Cerebellar nuclear complex (tissue), 1 donor: ENCODE data around the gene DAPL1.
A peak's percentile ranks its signal among the peaks of the same experiment; 100 is the strongest.

ENCODE experiments used
- DNase-seq, 2 experiments: peaks; one replicate each; lab custom pipeline; 2025; lab: John Stamatoyannopoulos, UW

Gene DAPL1

GRCh38 chr2:158795195-158795924, at the start of gene DAPL1:
DAPL1 (plus strand) TSS chr2:158795317; CDS start chr2:158795373, 56 bp downstream.
- no peak for DNase-seq

DNA sequence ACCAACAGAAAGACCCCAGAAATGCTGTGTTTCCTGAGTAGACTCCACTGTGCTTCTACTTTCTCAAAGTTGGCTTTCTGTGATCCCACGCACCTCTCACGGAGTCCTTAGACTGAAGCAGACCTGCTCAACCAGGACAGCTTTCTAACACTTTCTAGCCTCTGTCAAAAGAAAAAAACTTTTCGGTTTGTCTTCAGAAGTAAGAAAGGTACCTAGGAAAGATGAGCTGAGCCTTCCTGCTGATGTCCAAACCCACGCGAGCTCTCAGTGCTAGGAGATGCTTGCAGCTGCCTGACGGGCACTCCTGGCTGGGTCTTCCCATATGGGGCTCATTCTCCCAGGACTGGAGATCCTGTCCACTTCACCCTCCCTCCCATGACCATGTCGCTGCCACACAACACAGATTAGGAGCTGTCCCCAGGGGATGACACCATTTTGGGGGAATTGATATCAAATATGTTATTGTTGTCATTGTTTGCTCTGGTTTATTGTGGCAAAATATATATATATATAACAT, 49.2 kb upstream of the DAPL1 start:
- no peak for DNase-seq

- DNase-seq = no peak
Measured at GRCh38 chr2:158746488-158746887, 48.6 kb upstream of the DAPL1 start.

DNA sequence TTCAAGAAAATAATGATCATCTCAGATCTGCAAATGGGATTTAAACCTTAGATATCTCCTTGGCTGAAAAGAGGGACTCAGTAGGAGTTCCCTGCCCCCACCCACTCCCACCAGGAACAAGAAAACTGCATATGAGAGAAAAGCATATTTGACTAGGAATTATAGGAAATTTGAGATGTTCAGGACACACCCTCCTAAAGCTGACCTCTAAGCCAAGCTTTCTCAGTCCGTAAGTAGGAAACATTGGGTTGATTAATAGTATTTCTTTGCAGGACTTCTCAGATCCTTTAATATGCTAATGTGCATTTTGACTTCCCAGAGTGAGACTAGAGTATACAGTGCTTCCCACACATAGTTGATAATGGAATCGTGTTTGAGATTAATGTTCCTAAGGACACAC, 47.8 kb upstream of the DAPL1 start:
- DNase-seq = no peak

DNA sequence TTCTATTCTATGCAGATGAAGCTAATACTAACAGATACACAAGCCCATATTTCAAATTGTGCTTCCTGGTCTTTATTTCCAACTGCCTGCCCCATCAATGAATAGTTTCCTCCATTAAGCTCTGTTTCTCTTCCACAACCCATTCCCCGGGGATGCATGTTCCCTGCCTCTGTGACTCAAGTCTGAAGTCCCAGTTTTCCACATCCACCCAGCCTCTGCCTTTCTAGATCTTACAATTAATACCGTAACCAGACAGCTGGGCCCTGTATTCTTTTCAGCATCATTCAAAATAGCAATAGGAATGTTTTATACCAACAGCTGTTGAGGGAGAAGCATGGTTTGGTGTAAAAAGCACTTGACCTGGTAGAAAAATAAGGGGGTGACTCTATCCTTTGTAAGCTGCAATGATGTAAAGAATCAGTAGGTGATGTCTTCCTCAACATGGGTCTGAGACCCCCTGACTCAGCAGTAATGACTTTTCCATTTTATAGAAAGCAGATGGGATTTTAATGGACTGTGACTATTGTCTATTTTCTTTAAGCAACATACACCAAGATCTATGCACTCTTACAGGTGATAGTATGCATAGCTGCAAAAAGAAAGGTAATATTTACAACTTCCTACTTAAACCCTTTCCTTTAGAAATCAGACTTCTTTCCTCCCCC, 46.1 kb upstream of the DAPL1 start:
- no peak for DNase-seq

GRCh38 chr2:158750458-158751125, 44.5 kb upstream of the DAPL1 start:
- no peak for DNase-seq

- peak in 1 of 2 experiments; percentile 77 for DNase-seq
Measured at GRCh38 chr2:158753641-158754611, 41.2 kb upstream of the DAPL1 start.

GRCh38 chr2:158755310-158756087, 39.6 kb upstream of the DAPL1 start:
- DNase-seq = no peak

DNA sequence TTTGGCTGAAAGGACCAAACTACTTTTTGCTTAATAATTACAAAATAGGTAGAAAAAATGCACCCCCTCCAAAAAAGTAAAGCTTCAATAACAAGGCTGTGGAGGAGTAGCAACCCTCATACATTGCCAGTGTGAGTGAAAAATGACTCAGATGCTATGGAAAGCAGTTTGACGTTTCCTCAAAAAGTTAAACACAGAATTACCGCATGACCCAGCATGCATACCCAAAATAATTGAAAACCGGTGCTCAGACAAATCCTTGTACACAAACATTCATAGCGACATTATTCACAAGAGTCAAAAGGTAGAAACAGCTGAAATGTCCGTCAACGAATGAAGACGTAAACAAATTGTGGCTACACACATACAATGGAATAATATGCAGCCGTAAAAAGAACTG, 38.8 kb upstream of the DAPL1 start:
- no peak for DNase-seq

- no peak for DNase-seq
Measured at GRCh38 chr2:158756976-158757375, 38.1 kb upstream of the DAPL1 start.

DNA sequence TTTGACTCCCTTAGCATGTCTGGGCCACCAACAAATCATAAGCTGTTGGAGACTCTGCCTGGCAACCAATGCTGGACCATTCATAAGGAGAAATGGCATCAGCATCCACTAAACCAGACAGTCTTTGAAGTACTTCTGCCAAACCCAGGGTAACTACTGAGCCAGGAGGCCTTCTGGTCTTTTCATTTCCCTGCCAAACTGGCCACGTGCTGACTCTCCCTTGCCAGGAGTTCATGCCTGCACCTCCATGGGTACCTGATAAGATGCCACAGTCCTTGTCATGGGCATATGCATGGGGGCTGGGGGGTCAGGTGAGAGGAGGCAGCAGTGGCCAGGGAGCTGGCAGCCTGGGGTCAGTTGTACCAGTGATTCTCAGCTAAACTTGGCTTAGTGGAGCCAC, 34.2 kb upstream of the DAPL1 start:
- peak; percentile 79 to 86 for DNase-seq

- no peak for DNase-seq
Measured at GRCh38 chr2:158761621-158762020, 33.5 kb upstream of the DAPL1 start.

GRCh38 chr2:158762336-158762735, 32.8 kb upstream of the DAPL1 start:
- DNase-seq = no peak

DNA sequence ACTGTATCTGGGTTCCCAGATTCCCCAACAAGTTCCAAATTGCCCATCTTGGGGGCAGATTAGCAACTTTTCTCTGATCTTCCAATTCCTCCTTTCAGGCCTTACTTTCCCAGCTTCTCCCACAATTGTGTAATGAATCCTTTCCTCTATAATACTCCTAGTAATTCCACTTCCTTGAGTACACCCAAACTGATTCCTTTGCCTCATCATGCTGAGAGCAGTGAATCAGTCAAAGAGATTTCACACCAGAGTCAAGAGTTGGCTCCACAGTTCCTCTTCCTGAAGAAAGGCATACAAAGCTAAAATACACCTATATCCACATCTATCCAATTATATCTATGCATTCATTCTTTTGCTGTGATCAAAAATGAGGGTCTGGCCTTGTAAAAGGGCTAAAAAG, 28.6 kb upstream of the DAPL1 start:
- DNase-seq = no peak

GRCh38 chr2:158772306-158773078, 22.6 kb upstream of the DAPL1 start:
- peak in 1 of 2 experiments; percentile 51 for DNase-seq

GRCh38 chr2:158773121-158773520, 22.0 kb upstream of the DAPL1 start:
- no peak for DNase-seq

DNA sequence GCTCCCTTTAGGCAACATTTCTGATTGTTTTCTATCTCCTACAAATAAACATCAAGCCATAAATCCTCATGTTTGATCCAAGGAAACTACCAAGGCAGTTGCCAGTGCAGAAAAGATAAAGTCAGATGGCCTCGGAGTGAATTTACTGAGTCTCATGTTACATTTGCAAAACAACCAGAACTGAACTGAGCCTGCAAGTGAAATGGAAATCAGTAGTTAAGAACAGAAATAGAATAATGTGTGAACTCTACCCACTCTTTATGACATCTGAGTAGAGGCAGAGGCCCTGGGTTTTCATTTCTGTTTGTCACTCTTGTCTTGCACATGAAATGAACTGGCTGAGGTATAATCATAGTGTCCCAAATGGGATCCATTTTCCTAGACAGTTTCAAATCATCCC, 20.4 kb upstream of the DAPL1 start:
- no peak for DNase-seq

- DNase-seq = no peak
Measured at GRCh38 chr2:158775273-158776027, 19.7 kb upstream of the DAPL1 start.

GRCh38 chr2:158776231-158776630, 18.9 kb upstream of the DAPL1 start:
- no peak for DNase-seq
